Stimulated activated CD8-positive, alpha-beta memory T cell treated with anti-CD3 and anti-CD28 coated beads, Interleukin-4, amount 100 ng/mL, for 4 hours (primary cell): ENCODE results near the gene ARV1.
"Not testable (repeated sequence)": the region's sequence is repeated elsewhere in the genome, so short reads cannot be mapped to it uniquely, and the experiment has no call there.

Source experiments
- DNase-seq, 2 donors: peaks; one replicate each; pipeline ENCODE4 v3.0.0-alpha.2; 2020; ENCODE audit warnings: low read depth in 2 of 2, low spot score in 1 of 2

ARV1 gene

DNA sequence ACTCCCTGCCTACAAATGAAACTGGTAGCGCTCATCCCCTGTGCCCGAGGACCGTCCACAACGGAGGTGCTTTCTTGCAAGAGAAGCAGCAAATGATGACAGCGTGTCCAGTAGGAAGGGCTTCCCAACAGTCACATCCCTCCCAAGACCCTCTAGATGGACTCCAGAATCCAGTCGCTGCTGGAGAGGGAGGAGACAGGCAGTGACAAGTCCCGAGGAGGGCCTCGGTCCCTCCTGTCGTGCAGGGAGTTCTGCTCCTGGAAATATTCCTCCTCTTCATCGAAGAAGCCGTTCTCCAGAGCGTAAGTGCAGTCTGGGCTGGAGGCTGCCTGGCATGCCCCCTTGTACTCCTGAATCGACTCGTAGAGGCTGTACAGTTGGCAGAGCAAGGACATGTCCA is 40.8 kb downstream of the ARV1 start:
- DNase-seq: no peak

DNA sequence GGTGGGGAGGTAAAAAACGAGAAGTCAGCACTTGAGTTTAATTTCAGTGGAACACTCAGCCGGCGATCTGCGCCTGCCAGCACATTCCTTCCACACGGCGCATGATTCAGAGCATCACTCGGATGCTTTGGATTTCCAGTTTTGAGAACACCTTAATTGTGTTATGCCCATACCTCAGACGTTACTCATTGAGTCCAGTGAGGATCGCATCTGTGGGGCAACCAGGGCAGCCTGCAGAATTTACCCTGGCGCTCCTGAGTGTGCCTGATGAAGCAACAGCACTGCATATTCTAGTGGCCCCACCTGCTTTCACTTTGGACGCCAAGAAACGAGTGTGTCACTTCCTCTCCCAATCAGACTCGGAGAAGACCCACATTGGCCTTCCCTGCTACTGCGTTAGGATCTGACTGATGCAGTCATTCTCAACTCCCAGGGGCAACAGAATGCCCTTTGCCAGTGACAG is 41.3 kb downstream of the ARV1 start:
- no peak for DNase-seq

GRCh38 chr1:231020816-231021215 is 41.9 kb downstream of the ARV1 start:
- no peak for DNase-seq

- no peak for DNase-seq
Observed at GRCh38 chr1:231021540-231022031, 42.7 kb downstream of the ARV1 start.

DNA sequence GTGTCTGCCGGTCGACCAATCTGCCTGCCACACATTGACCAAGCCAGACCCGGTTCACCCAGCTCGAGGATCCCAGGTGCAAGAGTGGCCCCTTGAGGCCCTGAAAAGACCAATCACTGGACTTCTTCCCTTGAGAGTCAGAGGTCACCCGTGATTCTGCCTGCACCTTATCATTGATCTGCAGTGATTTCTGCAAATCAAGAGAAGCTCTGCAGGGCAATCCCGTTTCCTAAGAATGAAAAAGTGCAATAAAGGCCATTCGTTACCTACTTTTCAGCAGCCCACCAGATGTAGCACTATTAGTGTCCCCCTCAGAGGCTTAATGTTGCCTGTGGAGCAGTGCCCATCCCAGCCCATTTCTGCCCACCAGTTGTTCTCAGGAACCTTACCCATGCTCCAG is 43.6 kb downstream of the ARV1 start:
- DNase-seq: not testable (repeated sequence)

DNA sequence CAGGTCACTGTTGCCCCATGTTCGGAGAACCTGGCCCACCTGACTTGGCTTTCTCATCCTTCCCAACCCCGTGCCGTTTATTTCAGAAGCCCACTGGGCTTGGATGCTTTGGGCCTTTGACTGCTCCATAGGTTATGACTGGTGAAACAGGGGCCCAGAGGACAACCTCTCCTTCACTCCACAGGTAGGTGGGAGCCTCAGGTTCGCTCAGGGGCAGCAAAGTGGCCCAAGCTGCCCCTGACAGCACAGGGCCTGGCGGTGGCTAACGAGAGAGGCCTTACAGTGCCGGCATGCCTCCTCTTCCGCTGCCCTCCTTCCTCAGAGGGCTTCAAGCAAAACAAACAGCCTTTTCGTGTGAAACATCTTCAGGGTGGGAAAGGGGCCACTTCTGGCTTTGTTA is 44.3 kb downstream of the ARV1 start:
- DNase-seq: no peak

GRCh38 chr1:231026576-231026975 is 47.7 kb downstream of the ARV1 start:
- no peak for DNase-seq

GRCh38 chr1:231027136-231027925 is 48.4 kb downstream of the ARV1 start:
- no peak for DNase-seq

DNA sequence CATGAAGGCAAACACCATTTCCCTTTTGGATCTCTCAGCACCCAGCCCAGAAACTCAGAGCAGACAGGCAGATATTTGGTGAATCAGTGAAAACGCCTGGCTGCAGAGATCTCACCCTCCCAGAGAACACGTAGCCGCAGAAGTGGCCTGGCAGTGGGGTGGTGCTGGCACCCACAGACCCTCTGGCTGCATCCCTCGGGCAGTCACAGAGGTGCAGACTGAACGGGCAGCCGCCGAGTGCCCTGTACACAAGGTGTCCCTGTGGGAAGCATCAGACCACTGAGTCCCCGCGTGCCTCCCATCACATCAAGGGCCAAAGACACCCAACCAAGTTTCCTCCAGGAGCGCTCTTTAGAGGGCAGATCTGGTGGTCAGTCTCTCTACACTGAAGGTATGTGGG is 49.1 kb downstream of the ARV1 start:
- DNase-seq: no peak

GRCh38 chr1:231028682-231029081 is 49.8 kb downstream of the ARV1 start:
- DNase-seq: no peak

- DNase-seq: not testable (repeated sequence)
Observed at GRCh38 chr1:231029247-231029646, 50.4 kb downstream of the ARV1 start.

GRCh38 chr1:231029841-231030240 is 50.9 kb downstream of the ARV1 start:
- no peak for DNase-seq

- DNase-seq: no peak
Observed at GRCh38 chr1:231032963-231033362, 54.1 kb downstream of the ARV1 start.

DNA sequence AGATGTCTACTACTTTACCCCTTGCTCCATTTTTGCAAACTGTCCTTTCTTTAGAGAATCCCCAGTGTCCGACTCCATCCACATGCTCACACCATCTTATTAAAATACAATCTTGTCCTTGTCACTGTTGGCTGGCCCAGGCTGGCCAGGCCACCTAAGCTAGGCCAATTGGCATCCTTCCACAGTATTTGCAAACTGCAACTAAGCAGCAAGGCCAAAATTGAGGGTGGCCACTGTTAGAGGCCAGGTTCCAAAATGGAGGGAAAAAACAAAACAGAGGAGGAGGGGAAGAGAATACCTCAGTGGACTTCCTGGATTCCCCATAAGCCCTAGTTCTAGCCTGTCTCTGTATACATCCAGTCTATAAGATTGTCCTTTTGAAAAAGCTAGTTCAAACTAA is 56.9 kb downstream of the ARV1 start:
- DNase-seq: no peak

DNA sequence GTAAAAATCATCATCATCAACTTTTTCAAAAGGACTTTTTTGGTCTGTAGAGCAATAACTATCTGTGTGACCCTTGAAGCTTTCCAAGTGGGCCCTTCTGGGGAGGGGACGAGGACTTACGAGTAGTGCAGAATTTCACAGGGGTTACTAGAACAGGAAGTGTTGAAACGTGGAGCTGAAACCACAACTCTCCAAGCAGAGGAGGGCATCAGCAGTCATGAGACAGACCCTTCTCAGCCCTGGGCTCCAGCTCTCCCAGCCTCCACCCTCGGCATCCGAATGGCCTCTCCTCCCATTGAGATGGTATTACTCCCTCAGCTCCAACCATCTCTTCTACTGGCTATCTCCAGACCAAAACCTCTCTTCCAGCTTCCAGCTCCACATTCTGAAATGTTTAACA is 57.5 kb downstream of the ARV1 start:
- no peak for DNase-seq

GRCh38 chr1:231037585-231038517 is 59.0 kb downstream of the ARV1 start:
- no peak for DNase-seq

- no peak for DNase-seq
Observed at GRCh38 chr1:231039161-231040018, 60.5 kb downstream of the ARV1 start.

DNA sequence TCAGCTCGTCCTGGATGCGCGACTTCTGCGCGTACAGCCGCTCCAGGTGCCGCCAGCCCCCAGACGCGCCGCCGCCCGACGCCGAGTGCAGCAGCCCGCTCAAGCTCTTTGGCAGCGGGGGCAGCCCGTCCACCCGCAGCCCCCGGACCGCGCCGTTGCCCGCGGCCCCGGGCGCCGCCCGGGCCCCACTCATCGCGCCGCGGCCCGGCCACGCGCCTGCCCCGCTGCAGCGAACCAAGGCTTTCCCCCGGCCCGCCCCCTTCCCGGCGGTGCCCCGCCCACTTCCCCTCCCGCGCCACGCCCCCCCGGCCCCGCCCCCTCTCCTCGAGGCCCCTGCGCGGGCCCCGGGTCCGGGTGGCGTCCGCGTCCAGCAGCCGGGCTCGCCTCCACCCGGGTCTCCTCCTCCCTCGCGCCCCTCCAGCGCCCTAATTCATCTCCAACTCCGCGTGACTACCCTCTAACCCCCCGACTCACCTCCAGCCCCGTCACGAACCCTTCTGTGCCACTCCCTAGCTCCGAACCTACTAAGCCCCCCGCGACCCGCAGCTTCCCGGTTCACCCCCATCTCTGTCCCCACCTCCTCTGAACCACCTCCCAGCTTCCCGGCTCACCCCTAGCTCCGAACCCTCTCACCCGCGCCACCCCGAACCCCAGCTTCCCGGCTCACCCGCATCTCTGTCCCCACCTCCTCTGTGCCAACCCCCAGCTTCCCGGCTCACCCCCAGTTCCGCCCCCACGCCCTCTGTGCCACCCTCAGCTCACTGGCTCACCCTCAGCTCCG is 61.3 kb downstream of the ARV1 start, which contains the start of gene FAM89A:
TSS of gene FAM89A (minus strand) at position 236 of the 781 bp plus-strand sequence. CDS start at position 193, 43 bp downstream.
- peak; percentile 43 to 48 for DNase-seq

GRCh38 chr1:231040800-231041718 is 62.2 kb downstream of the ARV1 start:
- no peak for DNase-seq
